Transverse colon (tissue), 4 donors: Measurements from ENCODE around the gene C9orf78.

Experiments used
- POLR2A ChIP-seq: fragments of 450-650 bp; IDR thresholded peaks from one replicate; pipeline ENCODE4 v1.6.1; 2016; ENCODE audit warnings: antibody characterized with exemption, mild to moderate bottlenecking, moderate library complexity
- POLR2AphosphoS5 ChIP-seq, 3 donors: sonication (generic); formaldehyde crosslinking; IDR thresholded peaks; one replicate each; pipeline ENCODE4 v1.6.1; 2016; ENCODE audit warnings: antibody characterized with exemption in 3 of 3
- TF ChIP-seq, protein P1 (sequence below), 5 experiments: fragments of 200-600 bp in 3 of 5; fragments of 450-650 bp in 2 of 5; sonication (generic) in 3 of 5; IDR thresholded peaks; 1 replicate in 2 of 5; 2 replicates in 3 of 5; pipeline ENCODE4 v1.5.1; 2016 to 2017; ENCODE audit warnings: antibody characterized with exemption in 5 of 5, inconsistent platforms in 3 of 5, mild to moderate bottlenecking in 2 of 5, moderate library complexity in 1 of 5

- TF ChIP-seq, protein P1, sequence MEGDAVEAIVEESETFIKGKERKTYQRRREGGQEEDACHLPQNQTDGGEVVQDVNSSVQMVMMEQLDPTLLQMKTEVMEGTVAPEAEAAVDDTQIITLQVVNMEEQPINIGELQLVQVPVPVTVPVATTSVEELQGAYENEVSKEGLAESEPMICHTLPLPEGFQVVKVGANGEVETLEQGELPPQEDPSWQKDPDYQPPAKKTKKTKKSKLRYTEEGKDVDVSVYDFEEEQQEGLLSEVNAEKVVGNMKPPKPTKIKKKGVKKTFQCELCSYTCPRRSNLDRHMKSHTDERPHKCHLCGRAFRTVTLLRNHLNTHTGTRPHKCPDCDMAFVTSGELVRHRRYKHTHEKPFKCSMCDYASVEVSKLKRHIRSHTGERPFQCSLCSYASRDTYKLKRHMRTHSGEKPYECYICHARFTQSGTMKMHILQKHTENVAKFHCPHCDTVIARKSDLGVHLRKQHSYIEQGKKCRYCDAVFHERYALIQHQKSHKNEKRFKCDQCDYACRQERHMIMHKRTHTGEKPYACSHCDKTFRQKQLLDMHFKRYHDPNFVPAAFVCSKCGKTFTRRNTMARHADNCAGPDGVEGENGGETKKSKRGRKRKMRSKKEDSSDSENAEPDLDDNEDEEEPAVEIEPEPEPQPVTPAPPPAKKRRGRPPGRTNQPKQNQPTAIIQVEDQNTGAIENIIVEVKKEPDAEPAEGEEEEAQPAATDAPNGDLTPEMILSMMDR (IDR thresholded peaks at IDR 0.05) = no peak
- TF ChIP-seq POLR2A (no peak), POLR2AphosphoS5 (IDR thresholded peaks at IDR 0.05) (no peak)
These were observed 49.2 kb downstream of the C9orf78 start for GRCh38 chr9:129785866-129786265.
